DMS 273 (cell line): ENCODE data around the gene FAF2.

Experiments
- DNase-seq: peaks from one replicate; lab custom pipeline; 2025; ENCODE audit not compliant: unreplicated experiment; lab: John Stamatoyannopoulos, UW

Gene FAF2

GRCh38 chr5:176500511-176500910, 52.3 kb downstream of the FAF2 start:
- no peak for DNase-seq

GRCh38 chr5:176501333-176501732, 53.1 kb downstream of the FAF2 start:
- DNase-seq, result no peak

- DNase-seq, result no peak
Measured at GRCh38 chr5:176503496-176503895, 55.3 kb downstream of the FAF2 start.

- DNase-seq, result no peak
Measured at GRCh38 chr5:176507911-176508310, 59.7 kb downstream of the FAF2 start.

GRCh38 chr5:176508603-176509002, 60.4 kb downstream of the FAF2 start:
- peak; percentile 24 for DNase-seq

- no peak for DNase-seq
Measured at GRCh38 chr5:176513788-176514187, 65.6 kb downstream of the FAF2 start.

- no peak for DNase-seq
Measured at GRCh38 chr5:176514244-176514950, 66.2 kb downstream of the FAF2 start.

- DNase-seq, result no peak
Measured at GRCh38 chr5:176515396-176515795, 67.2 kb downstream of the FAF2 start.

GRCh38 chr5:176517053-176517661, 69.0 kb downstream of the FAF2 start:
- DNase-seq, result no peak

GRCh38 chr5:176519810-176520720, 71.9 kb downstream of the FAF2 start:
- DNase-seq, result no peak

- DNase-seq, result no peak
Measured at GRCh38 chr5:176521286-176521685, 73.1 kb downstream of the FAF2 start.

- no peak for DNase-seq
Measured at GRCh38 chr5:176521699-176522263, 73.6 kb downstream of the FAF2 start.

- no peak for DNase-seq
Measured at GRCh38 chr5:176524138-176524537, 76.0 kb downstream of the FAF2 start.

- DNase-seq, result no peak
Measured at GRCh38 chr5:176524987-176525386, 76.8 kb downstream of the FAF2 start.

GRCh38 chr5:176525677-176526076, 77.5 kb downstream of the FAF2 start:
- DNase-seq, result no peak

GRCh38 chr5:176526462-176526861, 78.3 kb downstream of the FAF2 start:
- DNase-seq, result no peak

- DNase-seq, result no peak
Measured at GRCh38 chr5:176527246-176528222, 79.3 kb downstream of the FAF2 start.

- DNase-seq, result peak; percentile 40
Measured at GRCh38 chr5:176528301-176528700, 80.1 kb downstream of the FAF2 start.

- peak; percentile 96 for DNase-seq
Measured at GRCh38 chr5:176528761-176529115, 80.6 kb downstream of the FAF2 start.

- no peak for DNase-seq
Measured at GRCh38 chr5:176529116-176529740, 81.0 kb downstream of the FAF2 start.
